Hepatocyte (in vitro differentiated cells): ENCODE data around the gene SERPINA5. TPM values are rescaled to one million over a fixed set of nuclear protein-coding genes. Genes with fewer than 3 reads are reported as not detected.

Experiments used
- DNase-seq: peaks from one replicate; pipeline ENCODE4 v3.0.0-alpha.2; 2016; ENCODE audit warnings: low spot score
- H2AFZ ChIP-seq: fragments of 200-600 bp; sonication (generic); 2 replicates; pipeline ENCODE4 v1.6.0; 2016; ENCODE audit warnings: antibody characterized with exemption, mild to moderate bottlenecking
- H3K27ac ChIP-seq: fragments of 200-600 bp; sonication (generic); 2 replicates; pipeline ENCODE4 v1.5.1; 2016; ENCODE audit warnings: mild to moderate bottlenecking
- H3K27me3 ChIP-seq: fragments of 200-600 bp; sonication (generic); 2 replicates; pipeline ENCODE4 v1.6.1; 2016
- H3K36me3 ChIP-seq: fragments of 200-600 bp; sonication (generic); replicated peaks from 2 replicates; pipeline ENCODE4 v1.5.1; 2016; ENCODE audit warnings: low read depth; ENCODE audit not compliant: insufficient read depth
- H3K4me1 ChIP-seq: fragments of 200-600 bp; sonication (generic); 2 replicates; pipeline ENCODE4 v1.5.1; 2016; ENCODE audit warnings: mild to moderate bottlenecking, moderate library complexity; ENCODE audit not compliant: insufficient read depth
- H3K4me2 ChIP-seq: fragments of 200-600 bp; sonication (generic); 2 replicates; pipeline ENCODE4 v1.6.0; 2016
- H3K4me3 ChIP-seq: fragments of 200-600 bp; sonication (generic); 2 replicates; pipeline ENCODE4 v1.5.1; 2016; ENCODE audit warnings: mild to moderate bottlenecking
- H3K79me2 ChIP-seq: fragments of 200-600 bp; sonication (generic); 2 replicates; pipeline ENCODE4 v1.6.0; 2017; ENCODE audit warnings: mild to moderate bottlenecking
- H3K9me2 ChIP-seq: fragments of 200-600 bp; sonication (generic); replicated peaks from 2 replicates; pipeline ENCODE4 v1.6.0; 2017; ENCODE audit warnings: mild to moderate bottlenecking; ENCODE audit not compliant: insufficient read depth
- H3K9me3 ChIP-seq: fragments of 200-600 bp; sonication (generic); 2 replicates; pipeline ENCODE4 v1.5.1; 2016; ENCODE audit warnings: low read depth, mild to moderate bottlenecking
- H4K20me1 ChIP-seq: fragments of 200-600 bp; sonication (generic); 2 replicates; pipeline ENCODE4 v1.6.0; 2016; ENCODE audit warnings: mild to moderate bottlenecking; ENCODE audit not compliant: insufficient read depth, poor library complexity, severe bottlenecking
- EZH2 ChIP-seq: fragments of 200-600 bp; sonication (generic); IDR thresholded peaks from 2 replicates; pipeline ENCODE4 v1.6.1; 2016; ENCODE audit warnings: antibody characterized with exemption, mild to moderate bottlenecking, borderline replicate concordance
- EZH2phosphoT487 ChIP-seq: fragments of 200-600 bp; sonication (generic); IDR thresholded peaks from one replicate; pipeline ENCODE4 v1.6.1; 2018; ENCODE audit warnings: antibody characterized with exemption, mild to moderate bottlenecking, low read depth, moderate library complexity; ENCODE audit not compliant: unreplicated experiment, severe bottlenecking
- WGBS: methylation state at CpG from one replicate; pipeline ENCODE4 v1.1.6; 2016; ENCODE audit warnings: low lambda C conversion rate; ENCODE audit errors: missing lambda C conversion rate; 5-methylcytosine and 5-hydroxymethylcytosine counted together
- polyA plus RNA-seq: library from polyadenylated mRNA; unstranded; fragments of >200 nt; fragmentation: Nextera tagmentation; extraction: Ambion mirVana; gene quantifications from 2 replicates; pipeline ENCODE4 v1.2.1, GENCODE V29; 2016
- total RNA-seq: library from RNA; depleted of rRNA; stranded (reverse); fragments of >200 nt; gene quantifications from 2 replicates; pipeline ENCODE4 v1.2.3, GENCODE V29; 2014
- TF ChIP-seq, protein P1 (sequence below): fragments of 200-600 bp; sonication (generic); IDR thresholded peaks from 2 replicates; pipeline ENCODE4 v1.5.1; 2016; ENCODE audit warnings: antibody characterized with exemption, mild to moderate bottlenecking; ENCODE audit not compliant: poor library complexity

The SERPINA5 gene
- total and polyA plus RNA-seq, 2 experiments from 2014 or later, result 88.8 to 98.7 TPM

DNA sequence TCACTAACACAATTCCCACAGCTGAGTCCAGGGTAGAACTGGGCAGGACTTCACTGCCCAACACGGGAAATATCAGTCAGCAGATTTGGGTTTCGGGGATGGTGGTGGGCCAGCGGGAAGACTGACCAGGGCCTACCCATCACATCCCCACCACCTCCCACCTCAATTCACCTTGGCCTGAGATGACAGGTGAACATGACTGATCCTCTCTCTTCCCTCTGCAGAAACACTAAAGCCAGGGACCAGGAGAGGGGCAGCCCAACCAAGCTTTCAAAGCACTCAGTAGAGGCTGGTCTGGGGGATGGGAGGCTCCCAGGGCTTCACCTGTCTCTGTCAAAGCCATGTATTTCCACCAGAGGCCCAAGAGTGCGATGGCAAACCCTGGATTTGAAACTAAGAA lies 2.3 kb downstream of the SERPINA5 start:
- H2AFZ ChIP-seq, result no peak overlapping the region
- no peaks in the 10 kb centered on the region for H3K36me3 ChIP-seq
- H3K27ac ChIP-seq, result no peak overlapping the region
- H3K4me2 ChIP-seq, result no peak overlapping the region
- H3K9me3 ChIP-seq, result no peaks in the 10 kb centered on the region
- H3K4me3 ChIP-seq, result no peak overlapping the region
- no peaks in the 10 kb centered on the region for H4K20me1 ChIP-seq
- WGBS, result 98% methylated on average over 4 of the region's 4 CpGs
- H3K79me2 ChIP-seq, result no peaks in the 10 kb centered on the region
- H3K27me3 ChIP-seq, result no peaks in the 10 kb centered on the region
- DNase-seq, result no peak
- no peaks in the 10 kb centered on the region for H3K9me2 ChIP-seq
- peaks cover 14% of the 10 kb centered on the region for H3K4me1 ChIP-seq
- no peak for TF ChIP-seq EZH2
- TF ChIP-seq, protein P1, sequence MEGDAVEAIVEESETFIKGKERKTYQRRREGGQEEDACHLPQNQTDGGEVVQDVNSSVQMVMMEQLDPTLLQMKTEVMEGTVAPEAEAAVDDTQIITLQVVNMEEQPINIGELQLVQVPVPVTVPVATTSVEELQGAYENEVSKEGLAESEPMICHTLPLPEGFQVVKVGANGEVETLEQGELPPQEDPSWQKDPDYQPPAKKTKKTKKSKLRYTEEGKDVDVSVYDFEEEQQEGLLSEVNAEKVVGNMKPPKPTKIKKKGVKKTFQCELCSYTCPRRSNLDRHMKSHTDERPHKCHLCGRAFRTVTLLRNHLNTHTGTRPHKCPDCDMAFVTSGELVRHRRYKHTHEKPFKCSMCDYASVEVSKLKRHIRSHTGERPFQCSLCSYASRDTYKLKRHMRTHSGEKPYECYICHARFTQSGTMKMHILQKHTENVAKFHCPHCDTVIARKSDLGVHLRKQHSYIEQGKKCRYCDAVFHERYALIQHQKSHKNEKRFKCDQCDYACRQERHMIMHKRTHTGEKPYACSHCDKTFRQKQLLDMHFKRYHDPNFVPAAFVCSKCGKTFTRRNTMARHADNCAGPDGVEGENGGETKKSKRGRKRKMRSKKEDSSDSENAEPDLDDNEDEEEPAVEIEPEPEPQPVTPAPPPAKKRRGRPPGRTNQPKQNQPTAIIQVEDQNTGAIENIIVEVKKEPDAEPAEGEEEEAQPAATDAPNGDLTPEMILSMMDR, result no peak

DNA sequence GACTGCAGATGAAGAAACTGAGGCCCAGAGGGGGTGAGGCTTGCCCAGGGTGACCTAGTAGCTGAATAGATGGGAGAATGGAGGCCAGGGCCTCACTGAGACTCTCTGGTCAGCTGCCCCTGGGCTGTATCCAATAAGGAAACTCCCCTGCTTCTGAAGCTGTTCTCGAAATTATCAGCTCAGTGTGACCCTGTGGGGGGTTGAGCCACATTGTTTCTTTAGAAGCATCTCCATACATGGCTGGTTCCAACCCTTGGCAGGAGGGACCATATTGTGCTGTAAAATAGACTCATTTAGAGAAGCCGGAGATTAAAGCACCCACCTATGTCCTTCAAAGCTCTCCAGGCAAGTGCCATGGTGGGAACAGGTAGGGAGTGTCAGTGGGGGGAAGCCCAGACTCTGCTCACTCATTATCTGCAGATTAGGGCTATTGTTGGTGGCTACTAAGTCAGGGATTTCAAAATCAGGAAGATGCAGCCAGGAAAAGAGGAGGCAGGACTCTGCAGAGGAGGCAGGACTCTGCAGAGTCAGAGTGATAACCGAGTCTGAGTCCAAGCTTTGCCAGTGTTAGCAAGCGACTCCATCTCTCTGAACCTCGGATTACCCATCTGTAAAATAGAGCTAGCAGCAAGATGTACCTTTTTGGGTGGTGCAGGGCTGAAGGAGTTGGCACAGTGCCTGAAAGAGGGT lies 3.5 kb downstream of the SERPINA5 start:
- Histone ChIP-seq H3K4me3 (no peak overlapping the region), H3K79me2 (no peaks in the 10 kb centered on the region), H2AFZ (no peak overlapping the region), H3K9me3 (no peaks in the 10 kb centered on the region), H3K27me3 (no peaks in the 10 kb centered on the region), H3K4me2 (no peak overlapping the region), H3K36me3 (no peaks in the 10 kb centered on the region), H3K9me2 (no peaks in the 10 kb centered on the region), H3K27ac (no peak overlapping the region), H3K4me1 (peaks cover 14% of the 10 kb centered on the region), H4K20me1 (no peaks in the 10 kb centered on the region)
- WGBS, result 83% methylated on average over 5 of the region's 5 CpGs
- TF ChIP-seq, protein P1, result no peak
- TF ChIP-seq EZH2phosphoT487 (no peak), EZH2 (no peak)
- no peak for DNase-seq

DNA sequence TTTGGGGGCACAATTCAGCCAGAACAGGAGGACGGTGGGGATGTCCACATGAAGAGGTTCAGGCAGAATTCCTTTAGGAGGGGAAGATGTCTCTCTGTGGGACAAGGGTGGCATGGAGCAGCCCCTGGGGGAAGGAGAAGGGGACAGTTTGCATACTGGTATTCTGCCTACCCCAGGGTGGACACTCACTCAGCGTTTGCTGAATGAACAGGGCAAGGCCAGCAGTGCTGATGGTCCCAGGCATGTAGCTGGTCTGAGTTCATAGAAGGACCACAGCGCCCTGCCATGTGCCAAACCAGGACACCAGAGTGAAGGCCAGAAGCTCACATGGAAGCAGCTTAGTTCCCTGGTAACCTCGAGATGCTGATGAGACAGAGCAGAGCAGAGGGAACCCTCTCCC lies 5.4 kb downstream of the SERPINA5 start:
- Histone ChIP-seq H3K4me2 (no peak overlapping the region), H3K36me3 (no peaks in the 10 kb centered on the region), H3K27ac (no peak overlapping the region), H3K4me3 (no peak overlapping the region), H4K20me1 (no peaks in the 10 kb centered on the region), H3K27me3 (no peaks in the 10 kb centered on the region), H3K79me2 (no peaks in the 10 kb centered on the region), H3K9me2 (no peaks in the 10 kb centered on the region), H3K9me3 (no peaks in the 10 kb centered on the region), H2AFZ (no peak overlapping the region), H3K4me1 (peaks cover 14% of the 10 kb centered on the region)
- DNase-seq, result no peak
- TF ChIP-seq EZH2phosphoT487, result no peak
- WGBS, result 92% methylated on average over 4 of the region's 4 CpGs

DNA sequence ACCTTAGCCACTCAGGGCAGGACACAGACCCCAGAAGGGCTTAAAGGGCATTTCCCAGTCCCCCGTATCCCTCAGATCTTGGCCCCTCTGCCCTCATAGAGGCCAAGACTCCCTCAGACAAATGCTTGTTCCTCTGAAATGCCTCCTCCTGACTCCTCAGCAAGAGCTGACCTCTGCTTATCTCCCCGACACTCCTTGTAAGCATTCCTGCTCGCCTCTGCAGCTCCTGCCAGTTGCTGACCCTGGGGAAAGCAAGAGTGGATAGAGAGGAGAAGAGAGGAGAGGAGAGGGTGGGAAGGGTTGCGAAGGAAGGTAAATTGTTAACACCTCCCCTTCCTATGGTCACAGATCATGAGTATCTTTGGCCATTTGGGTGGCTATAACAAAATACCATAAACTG lies 7.1 kb downstream of the SERPINA5 start:
- no peaks in the 10 kb centered on the region for H4K20me1 ChIP-seq
- DNase-seq, result no peak
- peaks cover 9% of the 10 kb centered on the region for H3K4me1 ChIP-seq
- peak overlapping the region; percentile 47 for H3K27ac ChIP-seq
- no peaks in the 10 kb centered on the region for H3K9me3 ChIP-seq
- H3K79me2 ChIP-seq, result no peaks in the 10 kb centered on the region
- WGBS, result 69% methylated on average over 4 of the region's 4 CpGs
- TF ChIP-seq EZH2, result no peak
- TF ChIP-seq EZH2phosphoT487, result no peak
- TF ChIP-seq, protein P1, result no peak
- no peaks in the 10 kb centered on the region for H3K36me3 ChIP-seq
- no peak overlapping the region for H3K4me3 ChIP-seq
- no peaks in the 10 kb centered on the region for H3K9me2 ChIP-seq
- H3K27me3 ChIP-seq, result no peaks in the 10 kb centered on the region
- no peak overlapping the region for H2AFZ ChIP-seq
- H3K4me2 ChIP-seq, result no peak overlapping the region
